C1 segment of cervical spinal cord (tissue), 14 donors: Measurements from ENCODE around the gene COL4A2.
"Not testable (repeated sequence)": the region's sequence is repeated elsewhere in the genome, so short reads cannot be mapped to it uniquely, and the experiment has no call there.

ENCODE experiments used
- DNase-seq, 14 donors: peaks; one replicate each; lab custom pipeline; 2025; lab: John Stamatoyannopoulos, UW

The COL4A2 gene

DNA sequence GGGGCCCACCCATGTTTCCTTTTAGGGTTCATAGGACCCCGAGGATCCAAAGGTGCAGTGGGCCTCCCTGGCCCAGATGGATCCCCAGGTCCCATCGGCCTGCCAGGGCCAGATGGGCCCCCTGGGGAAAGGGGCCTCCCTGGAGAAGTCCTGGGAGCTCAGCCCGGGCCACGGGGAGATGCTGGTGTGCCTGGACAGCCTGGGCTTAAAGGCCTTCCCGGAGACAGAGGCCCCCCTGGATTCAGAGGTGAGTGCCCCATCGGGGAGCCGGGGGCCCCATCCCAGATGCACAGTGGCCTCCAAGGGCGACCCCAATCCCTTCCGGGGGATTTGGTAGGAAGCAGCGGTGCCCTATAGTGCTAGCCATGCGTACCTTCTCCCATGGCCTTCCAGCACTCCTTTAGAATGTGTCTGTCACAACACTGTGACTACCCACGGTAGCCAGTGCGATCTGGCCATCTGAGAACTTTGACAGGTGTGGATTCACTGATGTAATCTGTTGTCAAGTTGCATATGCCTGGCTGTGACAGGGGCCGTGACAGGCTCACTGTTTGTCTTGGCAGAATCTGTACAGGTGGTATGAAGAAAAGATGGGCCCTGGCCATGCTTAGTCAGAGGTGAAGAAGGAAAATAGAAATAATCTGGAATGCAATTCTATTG is 165.9 kb downstream of the COL4A2 start:
- no peak for DNase-seq

GRCh38 chr13:110474713-110475112 is 167.6 kb downstream of the COL4A2 start:
- DNase-seq: no peak

GRCh38 chr13:110475117-110475516 is 168.0 kb downstream of the COL4A2 start:
- DNase-seq: no peak

- DNase-seq: no peak
These were observed 168.6 kb downstream of the COL4A2 start for GRCh38 chr13:110475550-110476219.

DNA sequence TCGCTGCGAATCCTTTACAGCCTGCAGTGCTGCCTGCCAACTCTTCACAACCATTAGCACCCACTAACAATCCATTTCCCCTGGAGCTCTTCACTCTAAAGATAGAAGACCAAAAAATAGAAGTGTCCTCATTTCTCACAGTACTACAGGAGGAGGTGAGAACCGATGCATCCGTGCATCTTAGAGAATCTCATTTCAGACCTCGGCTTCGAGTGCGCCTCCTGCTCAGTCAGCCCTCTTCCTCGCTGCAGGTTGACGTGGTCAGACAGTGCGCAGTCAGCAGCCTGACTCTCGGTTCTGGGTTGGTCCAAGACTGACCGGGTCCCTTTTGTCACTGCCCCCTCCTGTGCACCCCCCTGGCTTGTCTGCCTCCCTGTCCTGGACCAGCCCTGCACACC is 169.1 kb downstream of the COL4A2 start:
- no peak for DNase-seq

DNA sequence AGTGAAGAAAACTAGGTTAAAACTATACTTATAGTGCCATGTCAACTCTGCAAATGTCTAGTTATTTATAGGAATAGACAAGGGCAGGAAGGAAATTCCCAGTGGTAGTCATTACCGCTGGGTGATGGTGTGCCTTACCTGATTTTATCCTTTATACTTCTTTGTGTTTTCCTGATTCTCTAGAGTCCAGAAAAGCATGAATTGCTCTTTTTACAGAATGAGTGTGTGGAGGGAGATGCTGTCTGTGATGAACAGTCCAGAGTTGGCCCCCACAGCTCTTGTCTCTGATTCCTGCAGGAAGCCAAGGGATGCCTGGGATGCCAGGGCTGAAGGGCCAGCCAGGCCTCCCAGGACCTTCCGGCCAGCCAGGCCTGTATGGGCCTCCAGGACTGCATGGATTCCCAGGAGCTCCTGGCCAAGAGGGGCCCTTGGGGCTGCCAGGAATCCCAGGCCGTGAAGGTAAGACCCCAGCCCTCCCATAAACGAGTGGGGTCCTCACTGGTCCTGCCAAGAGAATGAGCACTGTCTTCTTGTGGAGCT is 170.7 kb downstream of the COL4A2 start:
- DNase-seq: no peak

- DNase-seq: no peak
These were observed 171.5 kb downstream of the COL4A2 start for GRCh38 chr13:110478405-110479214.

- DNase-seq: no peak
These were observed 172.1 kb downstream of the COL4A2 start for GRCh38 chr13:110479215-110479545.

DNA sequence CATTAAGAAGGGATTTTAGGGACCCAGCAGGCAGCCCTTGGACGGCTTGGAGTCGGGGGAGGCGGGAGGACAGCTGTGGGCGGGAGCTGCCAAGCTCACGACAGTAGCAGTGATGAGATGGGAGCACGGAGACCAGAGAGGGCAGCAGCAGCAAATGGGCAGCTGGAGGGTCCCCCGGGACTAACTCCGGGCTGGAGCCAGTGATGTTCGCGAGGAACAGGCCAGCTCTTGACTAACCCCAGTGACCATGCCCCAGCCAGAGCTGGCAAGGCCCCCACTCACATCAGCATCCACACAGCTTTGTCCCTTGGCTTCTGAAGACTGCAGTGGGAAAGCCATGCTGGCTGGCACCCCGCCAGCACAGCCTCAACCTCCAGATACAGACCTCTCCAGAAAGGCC is 172.6 kb downstream of the COL4A2 start:
- no peak for DNase-seq

DNA sequence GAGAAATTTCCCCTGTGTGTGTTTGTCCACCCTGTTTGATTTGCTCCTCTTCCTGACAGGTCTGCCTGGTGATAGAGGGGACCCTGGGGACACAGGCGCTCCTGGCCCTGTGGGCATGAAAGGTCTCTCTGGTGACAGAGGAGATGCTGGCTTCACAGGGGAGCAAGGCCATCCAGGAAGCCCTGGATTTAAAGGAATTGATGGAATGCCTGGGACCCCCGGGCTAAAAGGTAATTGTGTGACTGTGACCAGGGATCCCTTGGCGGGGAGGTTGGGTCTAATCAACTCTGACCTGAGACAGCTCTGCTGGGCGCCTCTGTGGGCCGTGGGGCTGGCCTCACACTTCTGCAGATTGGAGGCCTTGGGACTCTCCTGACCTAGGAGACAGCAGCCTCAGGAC is 173.1 kb downstream of the COL4A2 start:
- DNase-seq: no peak

DNA sequence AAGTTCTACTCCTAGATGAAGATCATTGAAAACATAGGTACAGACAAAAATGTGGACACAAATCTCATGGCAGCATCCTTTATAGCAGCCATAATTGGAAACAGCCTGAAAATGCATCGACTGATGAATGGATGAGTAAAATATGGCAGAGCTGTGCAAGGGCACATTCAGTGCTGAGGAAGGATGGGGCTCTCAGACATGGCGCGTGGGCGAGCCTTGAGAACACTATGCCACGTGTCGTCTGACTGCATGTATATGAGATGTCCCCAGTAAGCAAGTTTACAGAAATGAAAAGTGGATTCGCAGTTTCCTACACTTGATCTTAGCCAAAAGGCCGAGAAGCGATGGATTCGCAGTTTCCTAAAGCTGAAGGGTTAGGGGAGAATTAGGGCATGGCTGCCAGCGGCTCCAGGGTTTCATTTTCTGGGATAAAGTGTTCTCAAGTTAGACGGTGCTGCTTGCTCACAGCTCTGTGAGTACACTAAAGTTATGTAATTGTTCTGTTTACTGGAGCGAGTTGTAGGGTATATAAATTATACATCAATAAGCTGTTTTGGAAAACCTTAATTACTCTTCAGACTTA is 176.4 kb downstream of the COL4A2 start:
- no peak for DNase-seq

- DNase-seq: no peak
These were observed 177.4 kb downstream of the COL4A2 start for GRCh38 chr13:110484290-110485048.

- no peak for DNase-seq
These were observed 178.5 kb downstream of the COL4A2 start for GRCh38 chr13:110485604-110486003.

- DNase-seq: no peak
These were observed 179.1 kb downstream of the COL4A2 start for GRCh38 chr13:110486061-110486715.

GRCh38 chr13:110486880-110487279 is 179.8 kb downstream of the COL4A2 start:
- DNase-seq: not testable (repeated sequence)

- DNase-seq: no peak
These were observed 183.1 kb downstream of the COL4A2 start for GRCh38 chr13:110490009-110490770.

DNA sequence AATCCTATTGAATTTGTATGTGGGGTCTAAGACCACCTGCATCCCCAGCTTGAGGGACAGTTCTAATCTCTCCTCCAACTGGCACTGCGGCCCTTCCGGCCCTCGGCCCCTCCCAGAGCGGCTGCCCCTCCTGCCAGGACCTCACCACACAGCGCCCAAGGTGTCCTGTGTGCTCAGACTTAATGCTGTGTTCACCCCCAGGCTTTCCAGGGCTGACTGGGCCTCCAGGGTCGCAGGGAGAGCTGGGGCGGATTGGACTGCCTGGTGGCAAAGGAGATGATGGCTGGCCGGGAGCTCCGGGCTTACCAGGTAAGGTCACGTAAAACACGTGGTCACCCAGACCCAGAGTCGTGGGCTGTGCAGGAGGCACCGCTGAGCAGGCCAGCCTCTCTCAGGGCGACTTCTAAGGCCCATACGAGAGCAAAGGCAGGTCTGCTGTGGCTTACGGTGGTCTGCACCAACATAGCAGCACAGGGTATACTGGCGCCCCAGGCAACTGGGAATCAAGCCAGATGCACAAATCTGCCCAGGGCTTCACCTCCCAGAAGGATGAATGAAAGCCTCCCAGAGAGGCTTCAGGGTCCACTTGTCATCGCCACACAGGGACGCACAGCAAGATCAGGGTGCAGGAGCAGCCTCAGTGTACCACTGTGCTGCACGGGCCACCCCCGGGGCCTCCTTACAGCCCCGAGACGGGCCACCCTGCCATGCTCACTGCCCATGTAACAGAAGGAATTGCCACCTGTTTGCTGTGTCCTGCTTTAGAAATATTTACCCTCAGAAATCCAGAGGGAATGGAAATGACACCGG is 185.0 kb downstream of the COL4A2 start:
- DNase-seq: no peak

- no peak for DNase-seq
These were observed 185.9 kb downstream of the COL4A2 start for GRCh38 chr13:110492679-110493593.
